ENCODE results near the gene ZBTB48. TPM values are rescaled to one million over a fixed set of nuclear protein-coding genes. Genes with fewer than 3 reads are reported as not detected.
"Not testable (repeated sequence)": the region's sequence is repeated elsewhere in the genome, so short reads cannot be mapped to it uniquely, and the experiment has no call there.

Gene ZBTB48
- total RNA-seq, 1 donor from 2014 or later: 18.3 TPM

- peaks cover 11% of the 10 kb centered on the region for H3K4me1 Mint-ChIP-seq
- H3K4me3 ChIP-seq: peak within 1 kb of the TSS; percentile 98
- no peaks in the 10 kb centered on the region for H3K27me3 ChIP-seq
- H3K4me2 ChIP-seq: peak within 1 kb of the TSS; percentile 88
- peaks cover 2% of the 10 kb centered on the region for H3K36me3 Mint-ChIP-seq
- H4K20me1 ChIP-seq (ENCODE audit: low read depth): peaks cover 13% of the 10 kb centered on the region
- H3K4me1 ChIP-seq: peaks cover 7% of the 10 kb centered on the region
- no peak within 1 kb of the TSS for H3K27ac ChIP-seq
- no peak within 1 kb of the TSS for H3K27ac Mint-ChIP-seq
- peak within 1 kb of the TSS; percentile 88 for H2AFZ ChIP-seq (replicated peaks)
- H3K9me3 Mint-ChIP-seq: no peaks in the 10 kb centered on the region
- no peaks in the 10 kb centered on the region for H3K9me3 ChIP-seq (ENCODE audit: low read depth)
- peaks cover 33% of the 10 kb centered on the region for H3K79me2 ChIP-seq (ENCODE audit: low read depth)
- no peak for DNase-seq (ENCODE audit: low spot score)
- H3K27me3 Mint-ChIP-seq (ENCODE audit: insufficient read depth, low read depth): peaks cover 5% of the 10 kb centered on the region
- TF ChIP-seq EZH2phosphoT487 (IDR thresholded peaks at IDR 0.05) (no peak), EZH2 (IDR thresholded peaks at IDR 0.05) (no peak), CTCF (IDR thresholded peaks at IDR 0.05) (no peak)
- peak within 1 kb of the TSS; percentile 97 for H3K9ac ChIP-seq
- H3K4me3 Mint-ChIP-seq: peak within 1 kb of the TSS; percentile 83
- no peaks in the 10 kb centered on the region for H3K36me3 ChIP-seq
- H3F3A ChIP-seq (ENCODE audit: low read depth): no peaks in the 10 kb centered on the region
These were observed 24.7 kb upstream of the ZBTB48 start, which contains the start of gene TAS1R1 for GRCh38 chr1:6554907-6555778. TSS of gene TAS1R1 (plus strand) at chr1:6555307. CDS start at chr1:6555374, 67 bp downstream.

GRCh38 chr1:6557597-6557996 is 22.2 kb upstream of the ZBTB48 start:
- Mint-ChIP-seq H3K9me3 (no peaks in the 10 kb centered on the region), H3K27ac (no peak overlapping the region), H3K27me3 (ENCODE audit: insufficient read depth, low read depth) (peaks cover 8% of the 10 kb centered on the region), H3K4me1 (peaks cover 11% of the 10 kb centered on the region), H3K4me3 (no peak overlapping the region), H3K36me3 (no peaks in the 10 kb centered on the region)
- H4K20me1 ChIP-seq (ENCODE audit: low read depth): peaks cover 13% of the 10 kb centered on the region
- H3K79me2 ChIP-seq (ENCODE audit: low read depth): peaks cover 17% of the 10 kb centered on the region
- no peak overlapping the region for H2AFZ ChIP-seq (replicated peaks)
- no peaks in the 10 kb centered on the region for H3F3A ChIP-seq (ENCODE audit: low read depth)
- no peak overlapping the region for H3K4me3 ChIP-seq
- DNase-seq (ENCODE audit: low spot score): no peak
- H3K27me3 ChIP-seq: no peaks in the 10 kb centered on the region
- no peaks in the 10 kb centered on the region for H3K36me3 ChIP-seq
- no peak overlapping the region for H3K9ac ChIP-seq
- no peak overlapping the region for H3K4me2 ChIP-seq
- H3K9me3 ChIP-seq (ENCODE audit: low read depth): no peaks in the 10 kb centered on the region
- peaks cover 7% of the 10 kb centered on the region for H3K4me1 ChIP-seq
- no peak overlapping the region for H3K27ac ChIP-seq
- TF ChIP-seq EZH2 (IDR thresholded peaks at IDR 0.05) (no peak), CTCF (IDR thresholded peaks at IDR 0.05) (no peak), EZH2phosphoT487 (IDR thresholded peaks at IDR 0.05) (no peak)

GRCh38 chr1:6559161-6559560 is 20.6 kb upstream of the ZBTB48 start:
- not testable (repeated sequence) for H3K9me3 Mint-ChIP-seq; H3K9me3 ChIP-seq (ENCODE audit: low read depth); H3K27me3 ChIP-seq; H3K79me2 ChIP-seq (ENCODE audit: low read depth); H3K27ac Mint-ChIP-seq; H3K27me3 Mint-ChIP-seq (ENCODE audit: insufficient read depth, low read depth); H3K4me2 ChIP-seq; H3K36me3 Mint-ChIP-seq; H3K9ac ChIP-seq; H3F3A ChIP-seq (ENCODE audit: low read depth); H4K20me1 ChIP-seq (ENCODE audit: low read depth); H3K4me1 ChIP-seq; H3K36me3 ChIP-seq; H2AFZ ChIP-seq (replicated peaks); H3K4me1 Mint-ChIP-seq; H3K4me3 ChIP-seq; H3K27ac ChIP-seq; H3K4me3 Mint-ChIP-seq; DNase-seq (ENCODE audit: low spot score)

DNA sequence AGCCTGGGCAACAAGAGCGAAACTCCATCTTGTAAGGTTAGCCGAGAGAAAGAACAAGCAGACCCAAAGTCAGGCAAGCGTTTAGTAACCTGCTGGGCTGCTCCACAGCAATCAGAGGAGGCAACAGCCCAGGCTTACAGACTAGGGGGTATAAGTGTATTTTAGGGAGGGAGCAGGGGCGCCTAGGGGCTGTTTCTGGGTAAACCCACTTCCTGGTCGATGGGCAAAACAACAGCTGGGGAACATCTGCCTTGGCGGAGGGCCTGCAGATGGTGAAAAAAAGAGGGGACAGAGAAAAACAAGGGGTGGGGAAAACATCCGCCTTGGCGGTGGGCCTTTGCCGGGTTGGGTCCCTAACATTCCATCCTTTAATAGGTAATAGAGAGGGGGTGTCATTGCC is 19.5 kb upstream of the ZBTB48 start:
- Histone ChIP-seq H3K36me3 (no peaks in the 10 kb centered on the region), H2AFZ (replicated peaks) (no peak overlapping the region), H3K27me3 (peaks cover 20% of the 10 kb centered on the region), H3K79me2 (ENCODE audit: low read depth) (no peaks in the 10 kb centered on the region), H3K4me3 (no peak overlapping the region), H3K9me3 (ENCODE audit: low read depth) (no peaks in the 10 kb centered on the region), H3K4me1 (no peaks in the 10 kb centered on the region), H3K9ac (no peak overlapping the region), H4K20me1 (ENCODE audit: low read depth) (no peaks in the 10 kb centered on the region), H3F3A (ENCODE audit: low read depth) (no peaks in the 10 kb centered on the region), H3K27ac (no peak overlapping the region), H3K4me2 (no peak overlapping the region)
- DNase-seq (ENCODE audit: low spot score): no peak
- H3K36me3 Mint-ChIP-seq: no peaks in the 10 kb centered on the region
- no peaks in the 10 kb centered on the region for H3K9me3 Mint-ChIP-seq
- no peak overlapping the region for H3K4me3 Mint-ChIP-seq
- no peaks in the 10 kb centered on the region for H3K4me1 Mint-ChIP-seq
- no peak overlapping the region for H3K27ac Mint-ChIP-seq
- peaks cover 8% of the 10 kb centered on the region for H3K27me3 Mint-ChIP-seq (ENCODE audit: insufficient read depth, low read depth)
- TF ChIP-seq CTCF (IDR thresholded peaks at IDR 0.05): no peak
- no peak for TF ChIP-seq EZH2phosphoT487 (IDR thresholded peaks at IDR 0.05)
- TF ChIP-seq EZH2 (IDR thresholded peaks at IDR 0.05): no peak

All from neural progenitor cell (in vitro differentiated cells).